ENCODE measurements around the gene LTBP1. TPM values are rescaled to one million over a fixed set of nuclear protein-coding genes. Genes with fewer than 3 reads are reported as not detected.
"Not testable (repeated sequence)": the region's sequence is repeated elsewhere in the genome, so short reads cannot be mapped to it uniquely, and the experiment has no call there.

LTBP1 gene
- total RNA-seq, 2 experiments from 2014 or later = 0.37 to 0.50 TPM

- CTCF ChIA-PET = no interaction called here
Measured at GRCh38 chr2:33141476-33141875, 194.7 kb downstream of the LTBP1 start.

DNA sequence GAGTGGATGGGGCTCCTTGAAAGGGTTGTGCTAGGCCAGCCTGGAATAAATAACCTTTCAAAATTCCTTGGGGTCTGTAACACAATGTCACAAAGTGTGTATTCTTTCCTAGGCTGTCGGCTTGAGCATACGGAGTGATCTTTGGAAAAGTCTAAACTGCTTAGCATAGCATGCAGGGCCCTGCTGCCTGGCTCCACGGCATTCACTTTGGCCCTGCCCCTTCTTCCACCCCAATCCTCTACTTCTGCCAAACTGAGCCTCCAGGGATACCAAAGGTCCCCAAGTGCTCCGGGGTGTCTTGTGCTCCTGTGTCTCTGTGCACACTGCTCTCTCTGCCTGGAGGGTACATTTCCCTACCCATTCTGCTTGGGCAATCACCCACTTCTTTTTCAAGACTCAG, 196.1 kb downstream of the LTBP1 start:
- no peaks in the 10 kb centered on the region for H3K36me3 Mint-ChIP-seq
- DNase-seq = no peak
- CTCF ChIA-PET = no interaction called here
- no peak for ATAC-seq
- H3K27ac Mint-ChIP-seq = no peak overlapping the region
- no peaks in the 10 kb centered on the region for H3K9me3 Mint-ChIP-seq (ENCODE audit: low read depth)
- peaks cover 6% of the 10 kb centered on the region for H3K27me3 Mint-ChIP-seq
- no peak overlapping the region for H3K4me3 Mint-ChIP-seq
- no peaks in the 10 kb centered on the region for H3K4me1 Mint-ChIP-seq

More at GRCh38 chr2:33141476-33141875, 194.7 kb downstream of the LTBP1 start:
- DNase-seq (no peak), ATAC-seq (no peak)
- no peak overlapping the region for H3K4me3 Mint-ChIP-seq
- H3K27ac Mint-ChIP-seq = no peak overlapping the region
- H3K9me3 Mint-ChIP-seq (ENCODE audit: low read depth) = no peaks in the 10 kb centered on the region
- H3K36me3 Mint-ChIP-seq = no peaks in the 10 kb centered on the region
- H3K4me1 Mint-ChIP-seq = peaks cover 3% of the 10 kb centered on the region
- H3K27me3 Mint-ChIP-seq = peaks cover 11% of the 10 kb centered on the region

DNA sequence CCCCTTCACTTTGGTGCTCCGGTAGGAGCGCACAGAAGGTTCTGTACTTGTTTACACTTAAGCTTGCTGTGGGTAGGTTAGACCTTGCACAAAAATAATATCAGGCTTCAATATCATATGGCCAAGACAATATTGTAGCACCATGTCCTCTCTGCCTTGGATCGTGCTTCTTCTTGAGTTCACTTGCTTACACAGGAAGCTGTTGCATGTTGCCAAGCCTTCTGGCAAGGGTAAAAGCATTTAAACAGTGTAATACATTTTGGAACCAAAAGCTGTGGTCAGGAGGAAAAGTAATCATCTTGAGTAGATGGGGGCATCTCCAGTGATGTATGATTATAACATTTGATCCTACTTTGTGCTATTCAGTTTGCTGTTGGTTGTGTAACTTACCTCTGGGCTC, 197.5 kb downstream of the LTBP1 start:
- CTCF ChIA-PET = no interaction called here

GRCh38 chr2:33145459-33145858, 198.7 kb downstream of the LTBP1 start:
- Mint-ChIP-seq H3K27ac (no peak overlapping the region), H3K36me3 (no peaks in the 10 kb centered on the region), H3K4me1 (no peaks in the 10 kb centered on the region), H3K4me3 (no peak overlapping the region), H3K9me3 (ENCODE audit: low read depth) (no peaks in the 10 kb centered on the region), H3K27me3 (peaks cover 2% of the 10 kb centered on the region)
- ATAC-seq (no peak), DNase-seq (no peak)
- CTCF ChIA-PET = no interaction called here

More for the DNA sequence above, 197.5 kb downstream of the LTBP1 start:
- Mint-ChIP-seq H3K9me3 (ENCODE audit: low read depth) (no peaks in the 10 kb centered on the region), H3K4me3 (no peak overlapping the region), H3K27me3 (peaks cover 4% of the 10 kb centered on the region), H3K4me1 (no peaks in the 10 kb centered on the region), H3K36me3 (no peaks in the 10 kb centered on the region), H3K27ac (no peak overlapping the region)
- ATAC-seq (no peak), DNase-seq (no peak)

- CTCF ChIA-PET = no interaction called here
- Mint-ChIP-seq H3K27me3 (peaks cover 2% of the 10 kb centered on the region), H3K36me3 (no peaks in the 10 kb centered on the region), H3K27ac (no peak overlapping the region), H3K9me3 (ENCODE audit: low read depth) (no peaks in the 10 kb centered on the region), H3K4me3 (no peak overlapping the region), H3K4me1 (no peaks in the 10 kb centered on the region)
- ATAC-seq (no peak), DNase-seq (no peak)
Measured at GRCh38 chr2:33146102-33146501, 199.3 kb downstream of the LTBP1 start.

- no peak for DNase-seq
- CTCF ChIA-PET = no interaction called here
Measured at GRCh38 chr2:33153008-33153407, 206.3 kb downstream of the LTBP1 start.

GRCh38 chr2:33158482-33159003, 211.8 kb downstream of the LTBP1 start:
- H3K27me3 Mint-ChIP-seq = peaks cover 4% of the 10 kb centered on the region
- no peaks in the 10 kb centered on the region for H3K9me3 Mint-ChIP-seq (ENCODE audit: low read depth)
- no peak for DNase-seq
- H3K27ac Mint-ChIP-seq = no peak overlapping the region
- H3K36me3 Mint-ChIP-seq = no peaks in the 10 kb centered on the region
- H3K4me3 Mint-ChIP-seq = no peak overlapping the region
- no peaks in the 10 kb centered on the region for H3K4me1 Mint-ChIP-seq
- ATAC-seq = no peak
- CTCF ChIA-PET = no interaction called here

More at GRCh38 chr2:33153008-33153407, 206.3 kb downstream of the LTBP1 start:
- no peaks in the 10 kb centered on the region for H3K27me3 Mint-ChIP-seq
- H3K4me3 Mint-ChIP-seq = no peak overlapping the region
- ATAC-seq = no peak
- no peak overlapping the region for H3K27ac Mint-ChIP-seq
- H3K9me3 Mint-ChIP-seq (ENCODE audit: low read depth) = no peaks in the 10 kb centered on the region
- H3K36me3 Mint-ChIP-seq = no peaks in the 10 kb centered on the region
- H3K4me1 Mint-ChIP-seq = no peaks in the 10 kb centered on the region

GRCh38 chr2:33160191-33160590, 213.4 kb downstream of the LTBP1 start:
- no peak overlapping the region for H3K27ac Mint-ChIP-seq
- H3K36me3 Mint-ChIP-seq = no peaks in the 10 kb centered on the region
- ATAC-seq (no peak), DNase-seq (no peak)
- no peak overlapping the region for H3K4me3 Mint-ChIP-seq
- H3K27me3 Mint-ChIP-seq = peaks cover 10% of the 10 kb centered on the region
- no peaks in the 10 kb centered on the region for H3K9me3 Mint-ChIP-seq (ENCODE audit: low read depth)
- H3K4me1 Mint-ChIP-seq = no peaks in the 10 kb centered on the region
- CTCF ChIA-PET = no interaction called here

- CTCF ChIA-PET = no interaction called here
- H3K9me3 Mint-ChIP-seq (ENCODE audit: low read depth) = no peaks in the 10 kb centered on the region
- no peak for ATAC-seq
Measured at GRCh38 chr2:33166287-33166881, 219.6 kb downstream of the LTBP1 start.

DNA sequence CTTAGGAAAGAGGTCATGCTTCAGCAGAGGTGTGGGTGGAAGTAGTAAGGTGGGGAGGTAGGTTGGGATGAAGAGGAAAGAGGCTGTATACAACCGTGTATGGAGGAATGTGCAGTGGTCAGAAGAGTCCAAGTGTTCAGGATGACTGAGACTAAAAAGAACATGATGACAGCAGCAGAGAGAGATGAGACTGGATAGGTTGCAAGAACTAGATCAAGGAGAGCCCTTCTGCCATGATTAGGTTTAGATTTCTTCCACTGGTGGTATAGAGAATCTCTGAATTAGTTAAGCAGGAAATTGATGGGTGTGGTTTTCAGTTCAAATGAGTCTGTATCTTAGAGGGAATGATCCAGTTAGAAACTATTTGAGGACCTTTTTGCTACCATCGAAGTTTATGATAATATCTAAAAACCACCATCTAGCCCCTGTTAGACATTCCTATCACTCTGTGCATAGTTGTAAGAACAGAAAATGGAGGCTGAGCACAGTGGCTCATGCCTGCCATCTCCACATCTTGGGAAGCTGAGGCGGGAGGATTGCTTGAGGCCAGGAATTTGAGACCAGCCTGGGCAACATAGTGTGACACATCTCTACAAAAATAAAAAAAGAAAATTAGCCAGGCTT, 221.0 kb downstream of the LTBP1 start:
- H3K4me3 Mint-ChIP-seq = no peak overlapping the region
- H3K4me1 Mint-ChIP-seq = no peaks in the 10 kb centered on the region
- H3K9me3 Mint-ChIP-seq (ENCODE audit: low read depth) = no peaks in the 10 kb centered on the region
- CTCF ChIA-PET = no interaction called here
- H3K27me3 Mint-ChIP-seq = peaks cover 17% of the 10 kb centered on the region
- no peak overlapping the region for H3K27ac Mint-ChIP-seq
- H3K36me3 Mint-ChIP-seq = no peaks in the 10 kb centered on the region
- DNase-seq (no peak), ATAC-seq (no peak)

More at GRCh38 chr2:33166287-33166881, 219.6 kb downstream of the LTBP1 start:
- Mint-ChIP-seq H3K27me3 (peaks cover 17% of the 10 kb centered on the region), H3K4me3 (no peak overlapping the region), H3K36me3 (no peaks in the 10 kb centered on the region), H3K27ac (no peak overlapping the region), H3K4me1 (no peaks in the 10 kb centered on the region)
- DNase-seq = no peak

DNA sequence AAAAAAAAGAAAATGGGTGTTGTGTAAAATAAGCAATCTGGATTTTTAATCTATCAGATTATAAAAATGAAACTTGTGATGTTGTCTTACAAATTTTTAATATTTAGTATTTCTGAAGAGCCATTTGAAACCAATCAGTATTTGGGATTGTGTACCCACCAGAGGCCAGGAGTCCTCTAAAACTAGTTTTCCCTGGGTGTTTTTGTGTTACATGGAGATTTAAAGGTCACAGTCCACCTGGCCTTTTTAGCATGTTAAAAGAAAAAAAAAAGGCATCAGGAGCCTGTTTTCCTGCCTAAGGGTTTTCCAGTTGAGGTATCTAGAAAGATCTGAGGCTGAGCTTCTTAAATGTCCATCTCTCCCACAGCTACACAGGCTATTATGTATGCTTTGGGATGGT, 221.7 kb downstream of the LTBP1 start:
- ATAC-seq (no peak), DNase-seq (no peak)
- CTCF ChIA-PET = no interaction called here
- H3K27ac Mint-ChIP-seq = no peak overlapping the region
- H3K9me3 Mint-ChIP-seq (ENCODE audit: low read depth) = no peaks in the 10 kb centered on the region
- H3K4me3 Mint-ChIP-seq = no peak overlapping the region
- peaks cover 14% of the 10 kb centered on the region for H3K27me3 Mint-ChIP-seq
- H3K36me3 Mint-ChIP-seq = no peaks in the 10 kb centered on the region
- no peaks in the 10 kb centered on the region for H3K4me1 Mint-ChIP-seq

DNA sequence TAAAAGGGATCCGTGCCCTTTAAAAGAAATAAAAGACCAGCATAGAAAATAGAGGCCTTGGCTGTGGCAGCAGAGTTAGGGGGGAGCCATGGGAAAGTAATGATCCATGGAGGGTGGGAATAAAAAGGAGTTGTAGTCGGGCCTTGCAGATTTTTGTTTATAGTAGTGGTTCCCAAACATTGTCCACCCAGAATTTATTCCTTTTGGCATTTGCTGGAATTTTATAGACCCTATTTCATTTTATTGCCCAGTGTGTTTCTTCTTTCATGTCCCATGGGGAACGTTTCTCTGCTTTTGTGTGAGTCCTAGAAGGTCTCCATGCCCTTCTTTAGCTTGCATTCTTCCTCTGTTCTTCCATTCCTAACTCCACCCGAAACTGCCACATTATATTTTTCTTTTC, 222.2 kb downstream of the LTBP1 start:
- Mint-ChIP-seq H3K4me3 (no peak overlapping the region), H3K36me3 (no peaks in the 10 kb centered on the region), H3K4me1 (no peaks in the 10 kb centered on the region), H3K9me3 (ENCODE audit: low read depth) (no peaks in the 10 kb centered on the region), H3K27ac (no peak overlapping the region), H3K27me3 (peaks cover 14% of the 10 kb centered on the region)
- ATAC-seq (no peak), DNase-seq (no peak)
- CTCF ChIA-PET = interaction anchor here (0.5 kb wide), 1 partner anchor 227 kb away, joined by 3 read pairs; no protein-coding TSS in a partner anchor

- H3K4me3 Mint-ChIP-seq; ATAC-seq; H3K27me3 Mint-ChIP-seq; H3K36me3 Mint-ChIP-seq; H3K9me3 Mint-ChIP-seq (ENCODE audit: low read depth); DNase-seq; H3K4me1 Mint-ChIP-seq; H3K27ac Mint-ChIP-seq; CTCF ChIA-PET: not testable (repeated sequence)
Measured at GRCh38 chr2:33170251-33170650, 223.5 kb downstream of the LTBP1 start.

- no peaks in the 10 kb centered on the region for H3K36me3 Mint-ChIP-seq
- no peaks in the 10 kb centered on the region for H3K9me3 Mint-ChIP-seq (ENCODE audit: low read depth)
- no peaks in the 10 kb centered on the region for H3K27me3 Mint-ChIP-seq
- CTCF ChIA-PET = no interaction called here
- ATAC-seq (no peak), DNase-seq (no peak)
- H3K27ac Mint-ChIP-seq = no peak overlapping the region
- H3K4me1 Mint-ChIP-seq = no peaks in the 10 kb centered on the region
- H3K4me3 Mint-ChIP-seq = no peak overlapping the region
Measured at GRCh38 chr2:33177627-33178026, 230.9 kb downstream of the LTBP1 start.
